WI38 (cell line): Measurements from ENCODE around the gene CLDN16.

Experiments
- H3K4me3 ChIP-seq: 2 replicates; pipeline ENCODE4 v1.5.1; 2011; ENCODE audit warnings: low read depth, mild to moderate bottlenecking, control low read depth, low read length
- TF ChIP-seq, protein P1 (sequence below): IDR thresholded peaks from 2 replicates; pipeline ENCODE4 v1.5.1; 2012; ENCODE audit warnings: low read depth, mild to moderate bottlenecking, control low read depth, low read length

The CLDN16 gene

DNA sequence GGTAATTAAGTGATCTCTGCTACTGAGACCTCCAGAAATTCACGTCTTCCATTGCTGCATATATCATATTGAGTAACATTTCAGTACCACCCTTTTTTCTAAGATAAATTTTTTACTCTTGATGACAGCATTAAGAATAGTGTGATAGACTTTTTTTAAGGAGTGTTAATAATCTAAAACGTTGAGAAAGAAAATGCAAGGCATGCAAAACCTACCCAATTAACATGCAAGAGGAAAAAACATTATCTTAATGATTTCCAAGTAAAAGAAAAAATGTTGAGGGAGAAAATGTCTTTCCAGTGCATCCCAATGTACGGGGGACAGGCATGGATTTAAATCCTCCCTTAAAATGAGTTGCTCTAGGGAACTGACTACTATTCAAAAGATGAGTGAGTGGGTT lies 740 bp downstream of the CLDN16 start:
- TF ChIP-seq, protein P1, sequence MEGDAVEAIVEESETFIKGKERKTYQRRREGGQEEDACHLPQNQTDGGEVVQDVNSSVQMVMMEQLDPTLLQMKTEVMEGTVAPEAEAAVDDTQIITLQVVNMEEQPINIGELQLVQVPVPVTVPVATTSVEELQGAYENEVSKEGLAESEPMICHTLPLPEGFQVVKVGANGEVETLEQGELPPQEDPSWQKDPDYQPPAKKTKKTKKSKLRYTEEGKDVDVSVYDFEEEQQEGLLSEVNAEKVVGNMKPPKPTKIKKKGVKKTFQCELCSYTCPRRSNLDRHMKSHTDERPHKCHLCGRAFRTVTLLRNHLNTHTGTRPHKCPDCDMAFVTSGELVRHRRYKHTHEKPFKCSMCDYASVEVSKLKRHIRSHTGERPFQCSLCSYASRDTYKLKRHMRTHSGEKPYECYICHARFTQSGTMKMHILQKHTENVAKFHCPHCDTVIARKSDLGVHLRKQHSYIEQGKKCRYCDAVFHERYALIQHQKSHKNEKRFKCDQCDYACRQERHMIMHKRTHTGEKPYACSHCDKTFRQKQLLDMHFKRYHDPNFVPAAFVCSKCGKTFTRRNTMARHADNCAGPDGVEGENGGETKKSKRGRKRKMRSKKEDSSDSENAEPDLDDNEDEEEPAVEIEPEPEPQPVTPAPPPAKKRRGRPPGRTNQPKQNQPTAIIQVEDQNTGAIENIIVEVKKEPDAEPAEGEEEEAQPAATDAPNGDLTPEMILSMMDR, result no peak
- no peak overlapping the region for H3K4me3 ChIP-seq

DNA sequence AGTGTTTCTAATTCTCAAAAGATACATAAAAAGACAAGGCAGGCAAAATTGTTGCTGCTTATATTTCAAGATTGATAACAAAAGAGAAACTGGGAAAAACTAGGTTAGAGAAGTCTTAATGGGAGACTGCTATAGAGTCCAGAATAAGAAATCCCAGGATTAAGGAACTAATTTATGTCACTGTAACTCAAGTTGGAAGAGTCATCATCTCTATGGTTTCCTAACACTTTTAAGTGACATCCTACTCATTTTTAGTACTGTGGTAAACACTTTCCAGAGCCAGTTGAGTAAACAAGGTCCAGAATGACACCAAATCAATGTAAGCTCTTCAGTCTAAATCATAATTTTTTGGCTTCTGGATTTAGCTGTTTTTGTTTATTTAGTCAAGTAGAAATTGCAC lies 8.0 kb downstream of the CLDN16 start:
- H3K4me3 ChIP-seq, result no peak overlapping the region
- TF ChIP-seq, protein P1, result no peak

DNA sequence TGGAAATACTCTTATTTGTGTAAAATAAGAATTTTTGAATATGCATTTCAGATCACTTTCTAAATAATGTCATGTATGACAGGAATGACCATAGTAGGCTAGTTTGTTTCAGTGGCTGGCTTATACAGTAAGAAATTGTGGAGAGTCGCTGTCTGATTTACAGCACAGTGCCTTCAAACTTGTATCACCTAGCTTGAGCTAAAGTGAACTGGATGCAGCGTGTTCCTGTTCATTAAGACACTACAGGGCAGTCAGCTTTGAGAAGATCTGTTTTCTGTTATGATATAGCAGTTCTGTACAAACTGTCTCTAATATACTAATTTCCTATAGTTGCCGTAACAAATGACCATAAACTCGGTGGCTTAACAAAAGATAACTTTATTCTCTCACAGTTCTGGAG lies 9.9 kb downstream of the CLDN16 start:
- TF ChIP-seq, protein P1, result no peak

DNA sequence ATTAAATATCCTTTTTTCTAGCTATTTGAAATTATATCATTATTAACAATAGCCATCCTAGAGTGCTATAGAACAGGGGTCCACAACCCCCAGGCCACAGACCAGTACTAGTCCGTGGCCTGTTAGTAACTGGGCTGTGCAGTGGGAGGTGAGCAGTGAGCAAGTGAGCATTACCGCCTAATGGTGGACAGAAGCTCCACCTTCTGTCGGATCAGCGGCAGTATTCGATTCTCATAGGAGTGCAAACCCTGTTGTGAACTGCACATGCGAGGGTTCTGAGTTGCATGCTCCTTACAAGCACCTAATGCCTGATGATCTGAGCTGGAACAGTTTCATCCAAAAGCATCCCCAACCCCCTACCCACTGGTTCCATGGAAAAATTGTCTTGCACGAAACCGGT lies 11.7 kb downstream of the CLDN16 start:
- no peak overlapping the region for H3K4me3 ChIP-seq
- TF ChIP-seq, protein P1, result no peak

More for the DNA sequence above, 9.9 kb downstream of the CLDN16 start:
- H3K4me3 ChIP-seq, result no peak overlapping the region

DNA sequence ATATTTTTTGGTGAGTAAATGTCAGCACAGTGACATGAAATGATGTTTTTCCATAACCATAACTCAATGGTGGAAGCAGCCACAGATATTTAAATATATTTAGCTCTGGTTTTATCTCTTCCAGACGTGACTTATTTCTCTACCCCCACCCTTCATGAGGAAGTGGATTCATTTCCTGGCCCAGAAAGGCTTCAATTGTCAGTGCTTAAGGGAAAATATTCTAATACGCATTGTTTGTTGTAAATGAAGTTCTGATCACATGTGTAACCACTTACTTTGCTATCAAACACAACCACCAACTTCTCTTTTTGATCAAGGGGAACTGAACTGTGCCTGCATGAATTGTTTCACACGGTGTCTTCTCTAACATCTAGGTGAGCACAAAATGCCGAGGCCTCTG lies 14.0 kb downstream of the CLDN16 start:
- TF ChIP-seq, protein P1, result no peak

DNA sequence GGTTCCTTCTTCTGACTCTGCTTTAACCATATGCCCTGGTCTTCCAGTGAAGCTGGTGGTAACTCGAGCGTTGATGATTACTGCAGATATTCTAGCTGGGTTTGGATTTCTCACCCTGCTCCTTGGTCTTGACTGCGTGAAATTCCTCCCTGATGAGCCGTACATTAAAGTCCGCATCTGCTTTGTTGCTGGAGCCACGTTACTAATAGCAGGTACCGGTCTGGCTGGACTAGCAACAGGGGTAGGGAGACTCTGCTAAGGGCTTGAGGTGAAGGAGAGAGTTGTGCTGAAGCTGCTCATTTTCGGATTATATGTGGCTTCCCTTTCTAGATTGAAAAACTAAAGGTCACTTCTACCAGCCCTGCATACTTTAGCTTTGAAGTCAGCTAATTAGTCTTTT lies 16.8 kb downstream of the CLDN16 start:
- TF ChIP-seq, protein P1, result no peak

More for the DNA sequence above, 14.0 kb downstream of the CLDN16 start:
- H3K4me3 ChIP-seq, result no peak overlapping the region

DNA sequence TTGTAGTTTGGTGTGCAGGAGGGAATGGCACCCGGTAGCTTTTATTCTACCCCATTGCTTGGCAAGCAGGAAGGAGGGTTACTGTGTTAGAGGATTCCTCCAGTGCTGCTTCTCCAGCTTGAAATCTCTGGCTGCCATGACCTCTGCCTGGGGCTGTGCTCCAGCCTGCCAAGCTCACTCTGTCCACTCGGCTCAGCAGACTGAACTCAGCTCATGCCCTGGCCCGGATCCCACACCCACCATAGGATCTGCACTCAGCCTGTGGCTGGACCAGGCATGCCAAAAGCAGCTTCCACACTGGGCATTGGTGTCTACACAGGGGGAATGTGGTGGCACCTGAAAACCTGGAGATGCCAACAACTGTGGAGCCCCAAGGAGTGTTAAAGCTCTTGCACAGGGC lies 26.3 kb downstream of the CLDN16 start:
- no peak overlapping the region for H3K4me3 ChIP-seq
- TF ChIP-seq, protein P1, result no peak

More for the DNA sequence above, 16.8 kb downstream of the CLDN16 start:
- no peak overlapping the region for H3K4me3 ChIP-seq
